Mesothelial cell of epicardium (in vitro differentiated cells): Measurements from ENCODE around the gene GNAT1. TPM values are rescaled to one million over a fixed set of nuclear protein-coding genes. Genes with fewer than 3 reads are reported as not detected.

Experiments used
- DNase-seq, 2 experiments: peaks; one replicate each; pipeline ENCODE4 v3.0.0; 2021; ENCODE audit warnings: low spot score in 2 of 2; ENCODE audit not compliant: unreplicated experiment in 2 of 2
- H3K27ac Mint-ChIP-seq: 2 replicates; pipeline ENCODE4 v1.8.0; 2021; ENCODE audit warnings: mixed read lengths
- H3K27me3 Mint-ChIP-seq: 2 replicates; pipeline ENCODE4 v1.8.0; 2021; ENCODE audit warnings: low read depth, mixed read lengths
- H3K36me3 Mint-ChIP-seq: 2 replicates; pipeline ENCODE4 v1.8.0; 2021; ENCODE audit warnings: mixed read lengths
- H3K4me1 Mint-ChIP-seq: 2 replicates; pipeline ENCODE4 v1.8.0; 2021; ENCODE audit warnings: mixed read lengths
- H3K4me3 Mint-ChIP-seq: 2 replicates; pipeline ENCODE4 v1.8.0; 2021; ENCODE audit warnings: mild to moderate bottlenecking, moderate library complexity, mixed read lengths
- H3K9me3 Mint-ChIP-seq: 2 replicates; pipeline ENCODE4 v1.8.0; 2021; ENCODE audit warnings: mixed read lengths
- CTCF ChIP-seq: fragments of 200-600 bp; sonication (generic); IDR thresholded peaks from one replicate; pipeline ENCODE4 v1.5.0; 2021; ENCODE audit warnings: antibody characterized with exemption; ENCODE audit not compliant: unreplicated experiment
- total RNA-seq: library from RNA; stranded (reverse); gene quantifications from 3 replicates; pipeline ENCODE4 v1.2.1, GENCODE V29; 2021

The GNAT1 gene
- total RNA-seq, 1 donor from 2014 or later, result 0.98 TPM

GRCh38 chr3:50184242-50184978, 7.0 kb upstream of the GNAT1 start:
- no peaks in the 10 kb centered on the region for H3K9me3 Mint-ChIP-seq
- H3K36me3 Mint-ChIP-seq, result peaks cover 26% of the 10 kb centered on the region
- peak overlapping the region; percentile 53 for H3K27ac Mint-ChIP-seq
- H3K4me1 Mint-ChIP-seq, result peaks cover 8% of the 10 kb centered on the region
- H3K4me3 Mint-ChIP-seq, result no peak overlapping the region
- DNase-seq, result no peak
- H3K27me3 Mint-ChIP-seq, result peaks cover 3% of the 10 kb centered on the region
- no peak for TF ChIP-seq CTCF

- H3K27me3 Mint-ChIP-seq, result peaks cover 3% of the 10 kb centered on the region
- no peaks in the 10 kb centered on the region for H3K9me3 Mint-ChIP-seq
- peaks cover 21% of the 10 kb centered on the region for H3K36me3 Mint-ChIP-seq
- no peak for DNase-seq
- H3K4me1 Mint-ChIP-seq, result peaks cover 5% of the 10 kb centered on the region
- no peak for TF ChIP-seq CTCF
- H3K4me3 Mint-ChIP-seq, result no peak overlapping the region
- no peak overlapping the region for H3K27ac Mint-ChIP-seq
Observed at GRCh38 chr3:50185230-50185629, 6.2 kb upstream of the GNAT1 start.

GRCh38 chr3:50186096-50186495, 5.3 kb upstream of the GNAT1 start:
- TF ChIP-seq CTCF, result no peak
- peaks cover 5% of the 10 kb centered on the region for H3K4me1 Mint-ChIP-seq
- H3K4me3 Mint-ChIP-seq, result no peak overlapping the region
- peaks cover 17% of the 10 kb centered on the region for H3K36me3 Mint-ChIP-seq
- peaks cover 3% of the 10 kb centered on the region for H3K27me3 Mint-ChIP-seq
- H3K9me3 Mint-ChIP-seq, result no peaks in the 10 kb centered on the region
- H3K27ac Mint-ChIP-seq, result no peak overlapping the region
- no peak for DNase-seq

GRCh38 chr3:50187750-50188149, 3.7 kb upstream of the GNAT1 start:
- H3K36me3 Mint-ChIP-seq, result peaks cover 9% of the 10 kb centered on the region
- no peak for DNase-seq
- no peaks in the 10 kb centered on the region for H3K9me3 Mint-ChIP-seq
- no peak for TF ChIP-seq CTCF
- no peak overlapping the region for H3K4me3 Mint-ChIP-seq
- peaks cover 2% of the 10 kb centered on the region for H3K27me3 Mint-ChIP-seq
- no peak overlapping the region for H3K27ac Mint-ChIP-seq
- peaks cover 5% of the 10 kb centered on the region for H3K4me1 Mint-ChIP-seq

- Mint-ChIP-seq H3K27ac (peak overlapping the region; percentile 71), H3K9me3 (no peaks in the 10 kb centered on the region), H3K27me3 (peaks cover 9% of the 10 kb centered on the region), H3K36me3 (peaks cover under 1% of the 10 kb centered on the region), H3K4me1 (peaks cover 5% of the 10 kb centered on the region), H3K4me3 (no peak overlapping the region)
- peak in 1 of 2 experiments; percentile 72 for DNase-seq
- peak; percentile 68 for TF ChIP-seq CTCF
Observed at GRCh38 chr3:50189274-50189673, 2.1 kb upstream of the GNAT1 start.
